UCSD-AML1 (cell line): ENCODE data around the gene SNED1.
"Not testable (repeated sequence)": the region's sequence is repeated elsewhere in the genome, so short reads cannot be mapped to it uniquely, and the experiment has no call there.

Source experiments
- DNase-seq: peaks from one replicate; lab custom pipeline; 2025; ENCODE audit not compliant: unreplicated experiment; lab: John Stamatoyannopoulos, UW

Gene SNED1

GRCh38 chr2:241104611-241105010 lies 106.2 kb downstream of the SNED1 start:
- DNase-seq: not testable (repeated sequence)

DNA sequence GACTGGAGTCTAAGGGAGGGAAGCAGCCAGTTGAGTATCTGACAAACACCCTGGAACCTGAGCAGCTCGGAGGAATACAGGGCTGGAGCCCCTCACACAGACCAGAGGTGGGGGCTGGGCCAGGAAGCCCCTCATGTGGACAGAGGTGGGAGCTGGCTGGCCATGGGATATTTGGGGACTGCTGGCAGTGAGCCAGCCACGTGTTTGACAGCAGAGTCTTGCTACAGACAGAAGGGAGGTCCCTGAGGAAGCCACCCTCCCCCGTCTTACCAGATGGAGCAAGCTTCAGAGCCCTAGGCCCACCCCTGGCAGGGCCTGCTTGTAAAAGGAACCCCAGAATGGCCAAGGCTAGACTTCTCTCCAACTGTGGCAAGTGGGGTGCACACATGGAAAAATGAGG lies 107.2 kb downstream of the SNED1 start:
- DNase-seq: no peak

DNA sequence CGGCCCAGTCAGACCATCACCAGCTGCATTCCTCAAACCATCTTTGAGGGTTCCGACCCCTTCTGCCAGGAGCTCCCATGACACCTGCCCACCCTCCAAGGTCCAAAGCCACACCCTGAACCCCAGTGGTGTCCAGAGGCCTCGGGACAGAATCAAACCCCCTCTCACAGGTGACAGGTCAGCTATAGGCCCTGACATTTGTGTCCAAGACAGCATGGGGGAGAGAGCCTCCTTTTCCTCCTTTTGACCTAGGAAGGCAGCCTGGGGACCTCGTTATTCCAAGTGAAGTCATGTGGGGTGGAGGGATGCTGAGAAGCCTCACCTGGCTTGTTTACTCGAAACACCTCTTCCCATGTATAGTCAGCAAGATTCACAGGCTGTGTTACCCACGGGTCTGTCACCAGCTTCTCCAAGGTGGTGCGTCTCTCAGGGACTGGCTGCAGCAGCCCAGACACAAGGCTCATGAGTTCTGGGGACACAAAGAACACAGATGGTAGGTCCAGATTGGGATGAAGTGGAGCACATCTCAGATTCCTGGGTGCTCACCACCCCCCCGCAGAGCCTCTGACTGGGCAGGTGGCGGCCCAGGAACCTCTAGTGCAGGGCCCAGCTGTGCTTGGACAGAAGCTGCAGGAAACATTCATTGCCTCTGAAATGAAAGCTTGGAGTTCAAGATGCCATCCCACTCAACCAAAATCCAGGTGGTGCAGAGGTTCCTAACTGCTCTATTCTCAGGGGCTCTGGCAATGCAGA lies 108.8 kb downstream of the SNED1 start:
- no peak for DNase-seq

DNA sequence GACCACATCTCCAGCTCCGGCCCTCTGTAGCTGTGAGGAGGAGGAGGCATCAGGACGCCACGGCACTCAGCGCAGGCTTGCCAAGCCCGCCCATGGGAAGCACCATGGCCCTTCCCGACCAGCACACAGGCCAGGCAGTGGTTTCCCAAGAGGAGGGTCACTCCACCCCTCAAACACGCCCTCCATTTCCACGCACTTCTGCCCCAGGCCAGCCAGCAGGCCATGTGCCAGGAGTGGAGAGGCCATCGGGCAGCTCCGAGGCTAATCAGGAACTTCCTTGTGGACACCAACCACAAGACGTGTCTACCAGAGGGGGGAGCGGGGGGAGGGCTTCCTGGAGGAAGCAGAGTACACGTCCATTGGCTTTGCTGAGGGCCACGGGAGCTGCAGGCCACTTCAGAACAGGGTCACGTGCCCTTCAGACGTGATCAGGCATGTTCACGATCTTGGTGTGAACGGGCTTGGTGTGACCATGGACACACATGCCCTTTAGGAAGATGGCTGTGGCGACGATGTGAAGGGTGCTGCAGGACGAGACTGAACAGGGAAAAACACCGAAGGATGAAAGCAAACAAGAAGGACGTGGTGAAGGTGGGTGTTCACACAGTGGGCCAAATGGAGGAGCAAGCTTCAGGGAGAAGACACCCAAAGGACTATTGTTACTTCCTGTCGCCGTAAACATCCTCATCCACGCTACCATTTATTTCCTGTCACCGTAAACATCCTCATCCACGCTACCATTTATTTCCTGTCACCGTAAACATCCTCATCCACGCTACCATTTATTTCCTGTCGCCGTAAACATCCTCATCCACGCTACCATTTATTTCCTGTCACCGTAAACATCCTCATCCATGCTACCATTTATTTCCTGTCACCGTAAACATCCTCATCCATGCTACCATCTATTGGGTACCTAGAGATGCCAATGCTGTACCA lies 110.1 kb downstream of the SNED1 start:
- DNase-seq: peak; percentile 23

DNA sequence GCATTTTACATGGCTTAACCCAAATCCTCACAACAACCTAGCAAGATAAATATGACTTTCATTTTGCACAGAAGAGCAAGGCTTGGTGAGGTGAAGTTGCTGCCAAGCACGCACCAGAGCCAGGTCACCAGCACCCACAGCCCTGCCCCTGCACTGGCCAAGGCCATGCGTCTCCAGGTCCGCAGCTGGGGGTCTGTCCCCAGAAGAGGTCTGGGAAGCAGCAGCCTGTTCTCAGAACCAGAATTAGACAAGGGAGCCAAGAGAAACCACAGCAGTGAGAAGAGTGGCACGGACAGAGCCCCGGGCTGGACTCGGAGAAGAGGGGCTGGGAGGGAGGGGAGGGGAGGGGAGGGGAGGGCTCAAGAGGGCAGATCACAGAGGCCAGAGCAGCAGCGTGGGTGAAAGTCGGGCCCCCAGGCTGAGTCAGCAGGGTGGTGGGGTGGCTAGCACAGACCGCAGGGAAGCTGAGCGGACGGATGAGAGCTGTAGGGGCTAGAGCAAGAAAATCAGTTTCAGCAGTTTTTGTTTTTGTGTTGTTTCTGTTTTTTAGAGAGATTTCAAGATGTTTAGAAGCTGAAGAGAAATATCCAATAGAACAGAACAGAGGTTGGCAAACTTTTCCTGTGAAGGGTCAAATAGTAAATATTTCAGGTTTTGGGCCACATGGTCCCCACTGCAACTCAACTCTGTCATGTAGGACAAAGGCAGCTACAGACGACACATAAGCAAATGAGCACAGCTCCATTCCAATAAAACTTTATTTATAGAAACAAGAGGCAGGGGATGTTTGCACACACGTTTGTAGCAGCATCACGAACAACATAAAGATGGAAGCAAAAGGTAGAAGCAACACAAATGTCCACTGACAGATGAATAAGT lies 111.0 kb downstream of the SNED1 start:
- no peak for DNase-seq

GRCh38 chr2:241110089-241110606 lies 111.7 kb downstream of the SNED1 start:
- DNase-seq: no peak

DNA sequence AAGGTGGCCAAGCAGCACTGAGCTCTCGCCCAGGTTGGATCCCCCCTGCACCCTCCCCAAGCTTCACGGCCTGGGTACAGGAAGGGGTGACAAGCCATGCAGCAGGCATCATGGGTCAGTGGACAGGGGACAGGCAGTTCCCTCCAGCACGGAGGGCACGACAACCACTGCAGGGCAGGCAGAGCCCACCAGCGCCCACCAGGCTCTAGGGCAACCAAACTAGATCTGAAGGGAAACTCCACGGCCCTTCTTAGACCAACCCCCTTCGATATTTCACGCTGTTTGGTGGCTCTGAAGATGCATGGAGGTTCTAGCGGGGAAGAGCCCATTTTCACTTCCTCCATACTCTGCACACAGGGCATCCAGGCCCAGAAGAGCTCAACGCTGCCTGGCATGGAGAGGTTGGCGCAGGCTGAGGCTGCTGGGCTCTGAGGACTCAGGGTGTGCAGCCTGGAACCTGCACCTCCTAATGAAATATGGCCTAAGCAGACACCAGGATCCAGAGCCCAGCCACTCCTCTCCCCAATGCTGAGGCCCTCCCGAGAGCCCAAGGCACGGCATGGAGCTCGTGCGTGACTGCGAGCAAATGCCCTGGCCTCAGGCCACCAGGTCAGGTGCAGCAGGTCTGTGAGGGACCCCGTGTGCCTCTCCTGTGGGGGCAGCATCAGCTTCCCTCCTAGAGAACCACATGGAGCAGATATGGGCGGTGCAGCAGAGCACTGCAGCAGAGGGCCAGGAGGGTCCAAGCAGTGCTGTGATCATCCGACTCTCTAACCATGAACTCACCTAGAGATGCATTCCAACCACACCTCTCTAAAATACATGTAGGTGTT lies 112.4 kb downstream of the SNED1 start:
- DNase-seq: no peak

- DNase-seq: no peak
Observed at GRCh38 chr2:241111440-241111805, 113.0 kb downstream of the SNED1 start.

GRCh38 chr2:241112046-241112445 lies 113.6 kb downstream of the SNED1 start:
- no peak for DNase-seq

- DNase-seq: no peak
Observed at GRCh38 chr2:241112592-241112991, 114.2 kb downstream of the SNED1 start.

- no peak for DNase-seq
Observed at GRCh38 chr2:241114836-241115235, 116.4 kb downstream of the SNED1 start.

GRCh38 chr2:241115361-241115760 lies 116.9 kb downstream of the SNED1 start:
- DNase-seq: no peak

DNA sequence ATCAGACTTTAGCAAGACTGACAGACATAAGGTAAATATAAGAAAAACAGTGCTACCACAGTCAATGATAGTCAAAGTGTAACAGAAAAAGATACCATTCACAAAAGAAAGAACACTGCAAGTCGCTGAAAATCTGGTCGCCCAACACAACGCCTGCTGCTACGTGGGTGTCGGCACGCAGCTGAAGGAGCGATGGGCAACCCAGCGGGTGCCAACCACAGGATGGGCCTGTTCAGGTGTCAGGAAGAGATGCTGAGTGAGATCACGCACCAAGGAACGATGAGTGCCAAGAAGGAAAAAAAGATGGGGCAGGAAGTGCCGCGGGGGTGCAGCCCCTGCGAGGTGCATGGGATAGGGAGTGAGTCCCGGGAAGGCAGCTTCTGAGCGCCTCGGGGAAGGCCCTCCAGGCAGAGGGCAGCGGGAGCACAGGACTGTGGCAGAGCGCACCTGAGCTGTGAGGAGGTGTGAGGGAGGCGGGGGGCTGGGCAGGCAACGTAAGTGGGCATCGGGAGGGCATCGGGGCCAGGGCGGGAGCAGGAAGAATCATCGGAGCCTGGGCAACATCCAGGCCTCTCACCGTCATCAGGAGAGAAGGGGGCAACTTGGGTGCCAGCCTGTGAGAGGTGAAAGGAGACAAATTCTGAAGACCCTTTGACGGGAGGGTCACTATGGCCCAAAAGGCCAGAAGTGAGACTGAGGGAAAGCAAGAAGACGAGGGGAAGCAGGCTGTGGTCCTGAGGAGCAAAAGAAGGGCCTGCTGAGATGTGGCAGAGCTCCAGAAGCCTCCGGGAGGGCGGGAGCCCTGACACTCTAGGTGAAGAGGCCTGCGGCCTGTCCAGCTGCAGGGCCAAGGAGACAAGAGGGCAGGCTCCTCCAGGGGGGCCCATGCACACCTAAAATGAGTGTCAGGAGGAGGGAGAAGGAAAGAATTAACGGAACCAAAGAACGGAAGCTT lies 118.5 kb downstream of the SNED1 start:
- no peak for DNase-seq

DNA sequence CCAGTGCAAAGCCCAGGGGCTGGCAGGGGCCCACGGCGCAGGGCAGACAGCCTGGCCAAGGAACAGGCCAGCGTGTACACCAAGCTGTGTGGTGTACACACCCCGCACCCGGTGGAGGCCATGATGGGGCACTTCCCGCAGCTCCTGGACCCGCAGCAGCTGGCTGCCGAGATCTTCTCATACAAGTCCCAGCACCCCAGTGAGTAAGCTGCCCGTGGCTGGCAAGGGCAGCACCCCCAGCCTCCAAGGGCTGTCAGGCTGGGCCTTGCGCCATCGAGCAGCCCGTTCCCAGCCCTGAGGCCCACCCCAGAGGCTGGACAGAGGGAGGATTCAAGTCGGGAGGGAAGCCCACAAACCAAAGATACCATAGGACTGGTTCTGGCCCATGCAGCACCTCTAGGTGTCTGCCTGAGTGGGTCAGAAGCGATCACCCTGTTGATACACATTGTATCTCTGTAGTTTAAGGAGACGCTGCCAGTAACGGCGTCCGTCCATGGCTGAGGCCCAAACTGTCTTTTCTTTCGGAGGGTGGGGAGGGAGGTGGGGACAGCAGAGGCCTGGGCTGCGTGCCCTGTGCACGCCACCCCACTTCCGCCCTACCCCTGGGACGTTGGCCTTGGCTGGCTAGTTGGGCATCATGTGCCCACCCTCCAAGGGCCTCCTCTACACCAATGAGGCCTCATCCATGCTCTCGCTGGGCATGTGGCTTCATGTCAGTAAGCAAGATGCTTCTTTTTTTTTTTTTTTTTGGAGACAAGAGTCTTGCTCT lies 120.5 kb downstream of the SNED1 start:
- DNase-seq: no peak

- DNase-seq: no peak
Observed at GRCh38 chr2:241120440-241120839, 122.0 kb downstream of the SNED1 start.

DNA sequence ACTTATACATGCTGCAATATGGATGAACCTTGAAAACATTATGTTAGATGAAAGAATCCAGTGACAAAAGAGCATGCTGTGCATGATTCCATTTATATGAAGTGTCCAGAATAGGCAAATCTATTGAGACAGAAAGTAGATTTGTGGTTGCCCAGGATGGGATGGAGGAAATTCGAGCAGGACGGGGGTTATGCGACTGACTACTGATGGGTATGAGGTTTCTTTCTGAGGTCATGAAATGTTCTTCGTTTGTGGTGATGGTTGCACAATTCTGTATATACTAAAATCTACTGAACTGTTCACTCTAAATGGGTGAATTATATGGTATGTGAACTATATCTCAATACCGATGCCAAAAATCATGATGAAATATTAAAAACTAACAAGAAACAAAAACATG lies 122.6 kb downstream of the SNED1 start:
- no peak for DNase-seq

DNA sequence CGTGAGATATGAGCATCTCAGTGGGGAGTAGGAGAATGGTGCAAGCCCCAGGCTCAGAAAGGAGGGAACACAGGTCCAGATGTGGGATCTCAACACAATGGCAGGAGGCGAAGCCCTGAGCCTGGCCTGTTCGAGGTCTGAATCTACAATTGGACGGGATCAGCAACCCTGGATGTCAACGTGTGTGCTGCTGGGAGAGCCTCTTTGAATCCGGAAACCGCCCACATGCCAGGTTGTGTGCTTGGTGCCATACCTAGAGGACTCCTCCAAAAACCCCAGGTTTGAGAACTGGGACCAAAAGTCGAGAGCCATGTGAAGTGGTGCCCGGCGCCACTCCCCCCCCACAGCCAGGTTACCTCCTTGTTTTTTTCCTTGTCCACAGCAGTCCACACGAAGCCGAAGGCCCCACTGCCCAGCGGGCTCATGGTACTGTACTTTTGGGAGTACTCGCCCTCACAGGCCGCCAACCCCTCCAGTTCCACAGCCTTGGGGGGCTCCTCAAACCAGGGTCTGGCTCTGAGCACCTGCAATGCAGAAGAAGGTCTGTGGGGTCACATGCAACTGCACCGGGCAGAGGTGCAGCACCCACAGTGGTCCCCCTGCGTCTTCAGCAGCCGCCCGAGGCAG lies 124.1 kb downstream of the SNED1 start:
- no peak for DNase-seq
